NCI-H1105 treated with DMSO at 0.1 percent for 48 hours (cell line): ENCODE data around the gene PHF3.
A peak's percentile ranks its signal among the peaks of the same experiment; 100 is the strongest.

Experiments
- DNase-seq: peaks from one replicate; lab custom pipeline; 2025; lab: John Stamatoyannopoulos, UW

The PHF3 gene

DNA sequence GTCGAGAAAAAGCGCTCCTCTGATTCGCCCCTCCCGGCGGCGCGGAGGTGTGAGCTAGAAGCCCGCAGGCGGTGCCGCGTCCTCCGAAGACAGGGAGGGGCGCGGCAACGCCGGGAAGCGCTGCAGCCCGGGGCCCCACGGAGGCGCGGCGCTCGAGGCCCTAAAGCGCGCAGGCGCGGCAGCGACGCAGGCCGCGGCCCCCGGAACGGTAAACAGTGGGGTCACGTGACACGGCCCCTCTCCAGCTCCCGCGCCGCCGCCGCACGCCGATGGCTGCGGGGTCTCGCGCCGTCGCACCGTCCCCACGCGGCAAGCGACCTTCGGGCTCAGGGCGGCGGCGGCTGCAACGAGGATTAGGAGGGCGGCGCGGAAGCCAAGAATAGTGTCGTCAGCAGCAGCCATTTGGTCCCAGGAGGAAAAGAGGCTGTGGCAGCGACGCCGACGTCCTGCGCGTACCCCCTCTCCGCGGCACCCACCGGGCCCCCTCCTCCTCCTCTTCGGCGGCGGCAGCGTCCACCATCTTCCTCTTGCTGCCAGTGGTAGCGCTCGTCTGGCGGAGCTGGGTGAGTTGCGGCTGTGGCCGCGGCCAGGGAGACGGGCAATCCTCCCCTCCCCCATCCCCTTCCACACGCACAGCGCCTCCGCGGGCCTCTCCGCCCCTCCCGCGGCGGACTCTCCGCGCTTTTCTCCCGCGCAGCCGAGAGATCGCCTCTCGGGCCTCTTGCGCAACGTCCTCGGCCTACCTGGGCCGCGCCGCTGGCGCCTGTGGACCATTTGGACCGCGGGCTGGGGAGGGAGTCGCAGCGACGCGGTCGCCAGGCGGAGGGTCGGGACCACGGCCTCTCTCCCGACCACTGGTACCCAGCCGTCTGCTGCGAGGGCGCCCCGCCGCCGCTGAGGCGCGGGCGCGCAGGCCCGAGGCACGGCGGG lies at the start of gene PHF3:
TSS of gene PHF3 (plus strand) at position 215 of the 930 bp plus-strand sequence. CDS start 10,750 bp downstream, outside the sequence.
- DNase-seq, result peak; percentile 92

- no peak for DNase-seq
Measured at GRCh38 chr6:63589952-63590411, 45.6 kb upstream of the PHF3 start.

DNA sequence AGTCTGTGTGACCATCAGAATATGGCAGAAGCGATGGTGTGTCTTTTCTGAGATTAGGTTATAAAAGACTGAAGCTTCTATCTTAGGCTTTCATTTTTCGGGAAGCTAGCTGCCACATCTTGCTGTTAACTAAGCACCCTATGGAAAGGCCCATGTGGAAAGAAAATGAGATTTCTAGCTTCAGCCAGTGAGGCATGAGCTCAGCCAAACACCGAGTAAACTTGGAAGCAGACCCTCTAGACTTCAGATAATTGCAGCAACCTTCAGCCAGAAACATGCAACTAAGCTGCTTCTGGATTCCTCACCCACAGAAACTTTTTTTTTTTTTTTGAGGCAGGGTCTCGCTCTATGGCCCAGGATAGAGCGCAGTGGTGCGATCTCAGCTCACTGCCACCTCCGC lies 42.7 kb upstream of the PHF3 start:
- no peak for DNase-seq

- peak; percentile 32 for DNase-seq
Measured at GRCh38 chr6:63597141-63598048, 38.2 kb upstream of the PHF3 start.

DNA sequence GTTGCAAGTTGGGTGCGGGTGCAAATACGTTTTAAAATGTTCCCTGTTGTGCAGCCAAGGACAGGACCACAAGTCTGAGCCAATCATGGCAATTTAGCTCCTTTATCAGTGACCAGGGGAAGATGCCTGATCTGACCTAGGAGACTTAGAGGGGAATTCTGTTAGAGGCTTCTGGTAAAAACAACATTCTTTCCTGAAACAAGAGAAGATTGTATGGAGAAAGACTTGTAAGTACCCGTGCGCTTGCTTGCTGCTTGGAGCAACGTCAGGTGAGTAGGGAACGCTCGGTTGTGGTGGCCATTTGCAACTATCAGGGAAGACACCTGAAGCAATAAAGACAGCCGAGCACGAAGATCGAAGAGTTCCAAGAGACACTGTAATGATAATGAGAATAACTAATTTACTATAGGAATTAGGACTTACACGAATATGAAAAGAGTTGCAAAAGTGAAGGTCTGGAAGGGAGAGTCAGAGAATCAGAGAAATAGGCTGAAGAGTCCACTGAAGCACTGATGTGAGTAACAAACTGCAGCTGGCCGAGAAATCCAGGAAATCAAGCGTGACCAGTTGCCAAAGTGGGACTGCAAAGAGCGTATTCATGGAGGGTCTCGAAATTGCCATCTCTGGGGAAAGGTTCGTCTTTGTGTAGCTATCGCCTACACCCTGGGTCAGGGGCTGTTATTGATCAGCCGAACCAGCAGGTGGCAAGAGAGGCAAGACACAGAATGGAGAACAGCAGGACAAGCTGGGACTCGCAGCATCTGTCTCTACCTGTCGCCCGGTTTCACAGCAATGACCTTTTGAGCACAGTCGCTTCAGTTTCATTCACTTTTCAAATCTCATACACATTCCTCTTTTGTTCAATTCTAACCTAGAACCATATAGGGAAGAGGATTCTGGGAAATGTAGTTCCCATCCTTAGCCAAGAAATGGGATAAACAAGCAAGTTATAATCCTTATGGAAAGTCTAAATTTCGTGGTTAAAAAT lies 37.3 kb upstream of the PHF3 start:
- peak; percentile 91 for DNase-seq

- no peak for DNase-seq
Measured at GRCh38 chr6:63599243-63599642, 36.4 kb upstream of the PHF3 start.

DNA sequence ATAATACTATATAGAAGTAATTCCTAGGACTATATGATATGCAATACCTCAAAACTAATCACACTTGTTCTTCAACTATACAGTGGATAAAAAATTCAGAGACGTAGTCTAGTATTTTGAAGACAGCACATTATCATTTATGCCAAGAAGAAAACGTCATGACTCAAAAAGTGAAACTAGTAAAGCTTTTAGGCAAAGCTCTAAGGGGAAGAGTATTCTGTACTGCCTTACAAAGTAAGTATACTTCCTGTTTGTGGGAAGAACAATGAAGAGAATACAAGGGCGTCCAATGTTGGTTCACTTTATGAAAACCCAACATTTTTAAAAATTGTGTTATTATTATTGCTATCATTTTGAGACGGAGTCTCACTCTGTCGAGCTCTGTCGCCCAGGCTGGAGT lies 35.5 kb upstream of the PHF3 start:
- DNase-seq, result no peak

DNA sequence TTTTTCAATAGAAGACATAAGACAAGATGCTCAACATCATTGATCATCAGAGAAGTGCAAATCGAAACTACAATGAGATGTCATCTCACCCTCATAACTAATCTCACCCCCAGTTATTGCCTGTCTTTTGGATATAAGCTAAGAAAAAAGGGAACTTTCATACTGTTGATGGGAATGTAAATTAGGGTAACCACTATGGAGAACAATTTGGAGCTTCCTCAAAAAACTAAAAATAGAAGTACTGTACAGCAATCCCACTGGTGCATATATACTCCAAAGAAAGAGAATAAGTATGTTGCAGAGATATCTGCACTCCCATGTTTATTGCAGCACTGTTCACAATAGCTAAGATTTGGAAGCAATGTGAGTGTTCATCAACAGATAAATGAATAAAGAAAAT lies 26.4 kb upstream of the PHF3 start:
- no peak for DNase-seq

- no peak for DNase-seq
Measured at GRCh38 chr6:63610944-63611343, 24.7 kb upstream of the PHF3 start.

GRCh38 chr6:63611560-63611959 lies 24.0 kb upstream of the PHF3 start:
- no peak for DNase-seq

GRCh38 chr6:63615590-63615989 lies 20.0 kb upstream of the PHF3 start:
- no peak for DNase-seq

- no peak for DNase-seq
Measured at GRCh38 chr6:63624091-63624490, 11.5 kb upstream of the PHF3 start.

DNA sequence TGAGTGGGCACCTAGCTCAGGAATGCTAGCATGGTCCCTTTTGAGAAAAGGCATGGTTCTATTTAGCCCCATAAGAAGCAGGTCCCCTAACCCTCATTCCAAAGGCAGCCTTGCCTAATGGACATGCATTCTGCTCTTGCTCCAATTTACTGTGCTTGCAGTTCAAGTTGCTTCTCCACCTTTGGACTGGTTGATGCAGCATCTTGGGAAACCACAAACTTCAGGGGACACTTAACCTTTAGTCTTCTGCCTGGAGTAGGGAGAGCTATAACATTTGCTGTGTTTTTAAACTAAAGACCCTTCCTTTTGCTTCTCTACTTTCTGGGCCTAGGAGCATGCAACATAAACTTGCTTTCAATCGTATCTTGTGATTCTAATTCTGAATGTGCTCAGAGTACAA lies 5.1 kb upstream of the PHF3 start:
- no peak for DNase-seq

DNA sequence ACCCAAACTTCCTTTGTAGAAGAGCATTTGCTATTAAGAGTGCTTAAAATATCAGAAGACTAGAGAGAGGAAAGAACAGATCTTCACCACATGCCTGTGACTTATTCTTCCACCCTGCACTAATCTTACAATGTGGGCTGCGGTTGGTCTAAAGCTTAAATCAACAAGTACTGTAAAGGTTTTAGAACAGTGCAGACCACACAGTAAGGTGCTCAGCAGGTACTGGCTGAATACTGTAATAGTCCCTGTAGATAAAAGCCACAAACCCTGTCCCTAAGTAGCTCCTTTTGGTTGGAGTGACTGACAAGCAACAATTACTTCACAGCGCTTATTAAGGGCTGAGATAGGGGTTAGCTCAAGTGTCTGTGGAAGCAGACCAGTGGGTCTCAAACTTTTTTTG lies 972 bp upstream of the PHF3 start:
- DNase-seq, result no peak

DNA sequence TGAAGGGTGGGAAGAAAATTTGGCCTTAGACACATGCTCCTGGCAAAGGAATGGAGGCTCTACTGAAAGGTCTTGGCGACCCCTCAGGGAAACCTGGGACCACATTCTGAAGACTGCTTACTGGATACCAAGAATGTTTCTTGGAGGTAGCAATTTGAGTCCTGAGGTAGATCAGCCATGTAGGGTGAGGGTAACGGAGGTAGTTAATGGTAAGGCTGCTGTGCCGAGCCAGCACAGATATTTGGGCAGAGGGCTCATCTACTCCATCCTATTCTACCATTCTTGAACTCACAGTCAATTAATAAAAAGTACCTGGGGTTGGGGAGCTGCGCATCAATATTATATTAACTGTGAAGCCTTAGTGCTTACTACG lies 401 bp upstream of the PHF3 start:
- DNase-seq, result no peak

- DNase-seq, result peak; percentile 46
Measured at GRCh38 chr6:63636518-63637021, 968 bp downstream of the PHF3 start.

GRCh38 chr6:63637865-63638445 lies 2.4 kb downstream of the PHF3 start:
- DNase-seq, result no peak

GRCh38 chr6:63640062-63640461 lies 4.5 kb downstream of the PHF3 start:
- DNase-seq, result no peak

- no peak for DNase-seq
Measured at GRCh38 chr6:63643862-63644261, 8.3 kb downstream of the PHF3 start.

GRCh38 chr6:63644668-63645326 lies 9.2 kb downstream of the PHF3 start:
- no peak for DNase-seq
